ENCODE data around the gene ROR2.

- TF ChIP-seq CTCF (IDR thresholded peaks at IDR 0.05; ENCODE audit: extremely low read depth in 1 of 2, insufficient read depth in 1 of 2, low read depth in 1 of 2, low read length in 2 of 2) (no peak), POLR2A (IDR thresholded peaks at IDR 0.05; ENCODE audit: low read depth, low read length) (no peak), POLR2AphosphoS5 (IDR thresholded peaks at IDR 0.05; ENCODE audit: insufficient read depth, low read depth, low read length) (no peak), MAX (IDR thresholded peaks at IDR 0.05; ENCODE audit: insufficient read depth, insufficient read length) (no peak), EZH2 (IDR thresholded peaks at IDR 0.05; ENCODE audit: borderline replicate concordance, low read depth, low read length, severe bottlenecking) (no peak), JUN (IDR thresholded peaks at IDR 0.05; ENCODE audit: borderline replicate concordance, insufficient read depth, insufficient read length, low read depth) (no peak), MYC (IDR thresholded peaks at IDR 0.05; ENCODE audit: low read depth, low read length) (no peak)
These were observed 47.4 kb downstream of the ROR2 start for GRCh38 chr9:91902475-91903125.

Data from endothelial cell of umbilical vein (primary cell).